Activated CD4-positive, alpha-beta T cell treated with anti-CD3 and anti-CD28 coated beads, Interleukin-2, amount 10 ng/mL, durations not matched to agents 24 days and 14 days (primary cell): Measurements from ENCODE around the gene MAP4K4. TPM values are rescaled to one million over a fixed set of nuclear protein-coding genes. Genes with fewer than 3 reads are reported as not detected.

Source experiments
- DNase-seq: peaks from one replicate; pipeline ENCODE4 v3.0.0; 2022
- H3K27ac Mint-ChIP-seq: one replicate; pipeline ENCODE4 v1.8.0; 2022; ENCODE audit warnings: mild to moderate bottlenecking, mixed read lengths
- H3K27me3 Mint-ChIP-seq: one replicate; pipeline ENCODE4 v1.8.0; 2022; ENCODE audit warnings: mixed read lengths
- H3K36me3 Mint-ChIP-seq: one replicate; pipeline ENCODE4 v1.8.0; 2022; ENCODE audit warnings: low read depth, mild to moderate bottlenecking, mixed read lengths
- H3K4me1 Mint-ChIP-seq: one replicate; pipeline ENCODE4 v1.8.0; 2021; ENCODE audit warnings: mixed read lengths
- H3K4me3 Mint-ChIP-seq: one replicate; pipeline ENCODE4 v1.8.0; 2022; ENCODE audit warnings: mild to moderate bottlenecking, moderate library complexity, mixed read lengths
- H3K9me3 Mint-ChIP-seq: one replicate; pipeline ENCODE4 v1.8.0; 2021; ENCODE audit warnings: mixed read lengths
- intact Hi-C: fragments of 100-400 bp; cut with micrococcal nuclease; formaldehyde crosslinking; loops from one replicate; pipeline ENCODE4 v1.15.1; 2023
- total RNA-seq: library from RNA; stranded (reverse); gene quantifications from 2 replicates; pipeline ENCODE4 v1.2.3, GENCODE V29; 2022

The MAP4K4 gene
- total RNA-seq, 1 donor from 2014 or later, result 42.6 TPM

DNA sequence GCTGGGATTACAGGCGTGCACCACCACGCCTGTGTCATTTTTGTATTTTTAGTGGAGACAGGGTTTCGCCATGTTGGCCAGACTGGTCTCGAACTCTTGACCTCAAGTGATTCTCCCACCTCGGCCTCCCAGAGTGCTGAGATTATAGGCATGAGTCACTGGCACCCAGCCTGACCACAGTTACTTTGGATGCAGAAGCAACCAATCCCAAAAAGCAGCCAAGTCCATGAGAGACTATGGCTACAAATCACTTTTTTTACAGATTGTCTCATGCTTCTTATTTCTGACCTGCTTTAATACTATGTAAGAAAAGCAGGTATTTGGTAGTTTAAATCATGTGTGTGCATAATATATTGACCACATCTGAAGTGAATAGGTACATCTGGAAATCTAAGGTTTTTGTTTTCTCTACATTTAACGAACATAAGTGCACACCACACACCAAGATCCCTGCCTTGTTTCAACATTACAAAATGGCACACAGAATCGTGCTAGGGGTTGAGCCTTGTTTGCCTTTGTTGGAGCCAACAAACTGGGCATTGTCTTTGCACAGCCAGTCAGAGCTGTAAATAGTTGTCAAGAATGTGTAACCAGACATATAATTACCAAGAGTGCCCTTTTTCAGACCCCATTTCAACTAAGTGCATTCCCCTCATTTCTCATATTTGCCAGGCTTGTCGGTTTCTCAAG is 18.3 kb upstream of the MAP4K4 start:
- Mint-ChIP-seq H3K27me3 (no peaks in the 10 kb centered on the region), H3K4me1 (peaks cover 6% of the 10 kb centered on the region), H3K36me3 (peaks cover 4% of the 10 kb centered on the region), H3K9me3 (peaks cover 10% of the 10 kb centered on the region), H3K27ac (no peak overlapping the region), H3K4me3 (no peak overlapping the region)
- no peak for DNase-seq
- intact Hi-C loops, result no loop called here

DNA sequence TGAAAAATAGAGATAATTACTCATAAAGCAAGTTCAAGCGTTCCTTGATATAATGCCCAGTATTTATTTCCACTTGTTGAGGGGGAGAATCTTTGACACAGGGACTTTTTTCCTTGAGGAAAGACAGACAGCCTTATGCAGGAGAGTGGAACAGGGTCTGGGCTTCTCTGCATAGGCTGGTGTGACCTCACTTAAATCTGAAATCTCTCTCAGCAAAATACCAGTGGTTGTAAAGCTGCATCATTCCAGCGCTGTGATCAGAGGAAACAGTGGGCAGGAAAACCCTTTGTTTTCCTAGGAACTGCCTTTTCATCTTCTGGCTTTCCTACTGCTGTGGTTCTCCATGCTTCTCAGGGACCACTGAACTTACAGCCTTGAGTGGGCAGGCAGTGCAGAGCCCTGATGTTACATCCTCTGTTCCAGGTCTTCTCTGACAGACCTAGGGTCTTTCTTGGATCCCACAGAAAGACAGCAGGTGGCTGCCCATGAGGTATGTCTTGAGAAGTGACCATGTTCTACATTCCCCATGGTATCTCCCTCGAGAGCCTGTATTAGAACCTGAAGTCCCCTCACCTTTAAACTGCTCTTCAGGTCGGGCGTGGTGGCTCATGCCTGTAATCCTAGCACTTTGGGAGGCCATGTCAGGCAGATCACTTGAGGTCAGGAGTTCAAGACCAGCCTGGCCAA is 17.6 kb upstream of the MAP4K4 start:
- H3K4me3 Mint-ChIP-seq, result no peak overlapping the region
- H3K36me3 Mint-ChIP-seq, result peaks cover 2% of the 10 kb centered on the region
- peaks cover 4% of the 10 kb centered on the region for H3K9me3 Mint-ChIP-seq
- no peaks in the 10 kb centered on the region for H3K27me3 Mint-ChIP-seq
- H3K27ac Mint-ChIP-seq, result no peak overlapping the region
- H3K4me1 Mint-ChIP-seq, result peaks cover 6% of the 10 kb centered on the region
- intact Hi-C loops, result no loop called here
- DNase-seq, result no peak

DNA sequence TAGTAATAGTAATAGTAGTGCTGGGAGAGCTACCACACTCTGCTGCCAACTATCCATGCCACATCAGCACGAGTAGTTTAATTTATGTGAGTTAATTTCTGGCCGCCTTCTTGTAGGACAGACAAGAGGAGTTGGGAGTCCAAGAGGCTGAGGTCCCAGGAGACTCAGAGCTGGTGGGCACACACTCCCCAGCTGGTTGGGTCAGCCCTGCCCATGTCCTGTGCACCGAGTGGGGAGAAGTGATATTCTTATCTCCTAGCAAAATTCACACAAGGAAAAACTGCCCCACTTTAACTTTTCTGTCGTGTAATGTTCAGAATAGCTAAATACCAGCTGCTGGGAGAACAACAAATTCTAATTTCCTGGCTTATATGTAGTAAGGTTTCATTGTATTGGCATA is 15.2 kb upstream of the MAP4K4 start:
- intact Hi-C loops, result no loop called here
- H3K27me3 Mint-ChIP-seq, result no peaks in the 10 kb centered on the region

DNA sequence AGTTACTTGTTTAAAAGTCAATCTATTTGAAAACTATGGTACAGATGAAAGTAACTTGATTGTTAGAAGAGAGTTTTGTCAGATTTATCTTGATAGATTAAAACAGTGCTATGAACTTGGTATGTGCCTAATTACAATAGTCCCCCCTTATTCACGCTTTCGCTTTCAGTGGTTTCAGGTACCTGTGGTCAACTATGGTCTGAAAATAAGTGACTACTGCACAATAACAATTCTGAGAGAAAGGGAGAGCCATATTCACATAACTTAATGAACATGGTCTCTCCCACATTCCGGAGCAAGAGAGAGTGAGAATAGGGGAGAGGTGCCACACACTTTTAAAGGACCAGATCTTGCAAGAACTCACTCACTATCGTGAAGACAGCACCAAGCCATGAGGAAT is 13.2 kb upstream of the MAP4K4 start:
- H3K36me3 Mint-ChIP-seq, result no peaks in the 10 kb centered on the region
- H3K27me3 Mint-ChIP-seq, result no peaks in the 10 kb centered on the region
- H3K27ac Mint-ChIP-seq, result no peak overlapping the region
- no peaks in the 10 kb centered on the region for H3K9me3 Mint-ChIP-seq
- no peak for DNase-seq
- peaks cover 2% of the 10 kb centered on the region for H3K4me1 Mint-ChIP-seq
- intact Hi-C loops, result no loop called here
- no peak overlapping the region for H3K4me3 Mint-ChIP-seq

More for the DNA sequence above, 15.2 kb upstream of the MAP4K4 start:
- no peak overlapping the region for H3K4me3 Mint-ChIP-seq
- H3K9me3 Mint-ChIP-seq, result peaks cover 4% of the 10 kb centered on the region
- H3K36me3 Mint-ChIP-seq, result peaks cover 2% of the 10 kb centered on the region
- no peaks in the 10 kb centered on the region for H3K4me1 Mint-ChIP-seq
- no peak overlapping the region for H3K27ac Mint-ChIP-seq
- DNase-seq, result no peak

DNA sequence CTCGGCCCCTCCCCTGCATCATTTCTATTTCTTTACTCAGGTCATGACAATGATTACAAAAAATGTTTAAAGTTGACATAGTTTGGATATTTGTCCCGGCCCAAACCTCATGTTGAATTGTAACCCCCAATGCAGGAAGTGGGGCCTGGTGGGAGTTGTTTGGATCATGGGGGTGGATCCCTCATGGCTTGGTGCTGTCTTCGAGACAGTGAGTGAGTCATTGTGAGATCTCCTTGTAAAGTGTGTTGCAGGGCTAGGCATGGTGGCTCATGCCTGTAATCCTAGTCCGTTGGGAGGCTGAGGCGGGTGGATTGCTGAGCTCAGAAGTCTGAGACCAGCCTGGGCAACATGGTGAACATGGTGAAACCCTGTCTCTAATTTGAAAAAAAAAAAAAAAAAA is 9.2 kb upstream of the MAP4K4 start:
- Mint-ChIP-seq H3K4me1 (peaks cover 22% of the 10 kb centered on the region), H3K27me3 (no peaks in the 10 kb centered on the region), H3K36me3 (no peaks in the 10 kb centered on the region), H3K27ac (no peak overlapping the region), H3K9me3 (no peaks in the 10 kb centered on the region), H3K4me3 (no peak overlapping the region)
- DNase-seq, result no peak
- intact Hi-C loops, result no loop called here

DNA sequence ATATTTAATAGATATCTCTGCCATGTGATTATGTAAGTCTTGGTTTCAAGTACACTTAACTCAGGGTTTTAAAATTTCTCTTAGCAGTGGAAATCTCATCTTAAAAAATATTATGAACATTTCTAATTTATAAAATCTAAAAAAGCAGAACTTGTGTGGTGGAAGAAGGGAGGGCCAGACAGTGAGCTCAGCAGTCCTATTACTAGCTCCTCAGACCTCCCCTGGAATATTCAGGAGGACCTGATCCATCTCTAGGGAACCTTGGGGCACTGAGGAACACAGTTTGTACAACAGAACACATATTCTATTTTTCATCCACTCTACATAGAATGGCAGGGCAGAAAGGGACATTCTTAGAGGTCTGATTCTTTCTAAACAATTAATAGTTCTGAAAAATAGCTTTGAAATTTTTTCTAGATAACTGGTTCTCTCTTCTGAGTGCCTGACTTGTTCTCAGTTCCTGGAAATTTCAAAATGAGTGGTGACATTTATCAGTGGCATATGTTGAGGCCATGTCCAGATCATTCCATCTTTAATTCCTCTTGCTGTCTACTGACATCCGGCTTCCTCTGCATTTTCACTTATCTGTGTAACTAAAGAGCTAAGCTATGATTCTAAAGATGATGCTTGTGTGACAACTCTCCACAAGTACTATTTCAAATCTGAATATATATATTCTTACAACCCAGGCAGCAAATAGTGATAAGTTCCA is 8.2 kb upstream of the MAP4K4 start:
- intact Hi-C loops, result no loop called here
- Mint-ChIP-seq H3K27ac (no peak overlapping the region), H3K36me3 (no peaks in the 10 kb centered on the region), H3K4me1 (peaks cover 22% of the 10 kb centered on the region), H3K4me3 (no peak overlapping the region), H3K27me3 (no peaks in the 10 kb centered on the region), H3K9me3 (no peaks in the 10 kb centered on the region)
- DNase-seq, result no peak

DNA sequence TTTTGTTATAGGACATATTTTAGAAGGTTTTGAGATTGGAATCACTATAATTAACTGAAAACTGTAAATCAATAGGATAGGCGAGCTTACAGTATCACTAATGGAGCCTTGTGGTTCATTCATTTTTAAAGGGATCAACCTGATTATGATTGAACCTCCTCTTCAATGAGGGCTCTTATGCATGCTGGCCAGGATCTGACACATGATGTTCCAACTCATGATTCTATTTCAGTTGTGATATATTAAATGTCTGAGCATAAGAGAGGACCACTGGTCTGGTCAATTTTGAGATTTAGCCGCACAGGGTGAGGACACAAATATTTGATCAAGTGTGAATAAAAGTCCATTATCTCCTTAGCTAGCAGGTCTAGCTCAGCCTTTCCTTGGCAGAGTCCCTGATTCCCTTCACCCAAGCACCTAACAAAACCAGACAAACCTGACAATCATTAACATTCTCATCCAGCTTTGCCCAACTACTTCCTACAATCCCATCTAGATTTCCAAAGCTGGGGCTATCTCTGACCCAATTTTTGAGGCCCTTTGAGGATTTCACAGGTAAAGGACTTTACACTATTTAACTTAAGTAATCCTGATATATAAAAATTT is 6.9 kb upstream of the MAP4K4 start:
- Mint-ChIP-seq H3K4me1 (peaks cover 22% of the 10 kb centered on the region), H3K36me3 (no peaks in the 10 kb centered on the region), H3K27ac (no peak overlapping the region), H3K4me3 (no peak overlapping the region), H3K27me3 (no peaks in the 10 kb centered on the region), H3K9me3 (no peaks in the 10 kb centered on the region)
- DNase-seq, result no peak
- intact Hi-C loops, result no loop called here

DNA sequence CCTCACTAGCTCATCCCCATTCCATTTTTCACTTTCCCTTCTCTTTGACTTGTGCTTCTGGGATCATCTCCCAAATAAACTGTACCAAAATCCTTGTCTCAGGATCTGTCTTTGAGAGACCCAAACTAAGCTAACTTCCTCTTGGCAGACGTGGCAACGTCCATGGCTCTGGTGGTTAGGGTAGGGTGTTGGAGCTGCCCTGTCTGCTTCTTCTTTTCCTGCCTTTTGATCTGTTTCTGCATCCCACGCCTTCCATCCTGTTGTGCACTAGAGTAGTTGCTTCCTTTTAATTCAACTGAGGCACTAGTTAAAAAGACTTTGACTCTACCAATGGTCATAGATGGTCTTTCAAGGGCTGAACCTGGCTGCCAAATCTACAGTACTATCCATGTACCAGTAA is 5.5 kb upstream of the MAP4K4 start:
- no peak for DNase-seq
- H3K4me1 Mint-ChIP-seq, result peaks cover 27% of the 10 kb centered on the region
- H3K36me3 Mint-ChIP-seq, result no peaks in the 10 kb centered on the region
- H3K9me3 Mint-ChIP-seq, result no peaks in the 10 kb centered on the region
- no peak overlapping the region for H3K4me3 Mint-ChIP-seq
- H3K27me3 Mint-ChIP-seq, result no peaks in the 10 kb centered on the region
- intact Hi-C loops, result no loop called here
- no peak overlapping the region for H3K27ac Mint-ChIP-seq

DNA sequence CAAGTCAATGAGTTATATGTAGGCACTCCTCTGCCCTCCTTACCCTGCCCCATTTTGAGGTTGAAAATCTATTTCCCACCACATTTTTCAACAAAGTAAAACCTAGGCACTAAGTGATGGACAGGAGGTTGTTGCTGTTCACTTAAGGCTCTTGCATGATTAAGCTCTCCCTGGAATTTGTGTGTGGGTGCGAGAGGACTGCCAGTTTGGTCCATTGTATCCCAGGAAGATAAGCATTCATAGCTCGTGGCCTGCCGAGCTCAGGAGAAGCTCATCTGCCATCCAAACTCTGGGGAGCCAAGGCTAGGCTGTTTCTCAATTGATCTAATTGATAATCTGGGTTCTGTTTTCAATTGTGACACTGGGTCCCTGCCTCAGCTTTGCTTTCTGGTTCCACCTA is 4.7 kb upstream of the MAP4K4 start:
- peaks cover 27% of the 10 kb centered on the region for H3K4me1 Mint-ChIP-seq
- no peak overlapping the region for H3K4me3 Mint-ChIP-seq
- H3K36me3 Mint-ChIP-seq, result no peaks in the 10 kb centered on the region
- no peaks in the 10 kb centered on the region for H3K27me3 Mint-ChIP-seq
- H3K27ac Mint-ChIP-seq, result no peak overlapping the region
- DNase-seq, result no peak
- no peaks in the 10 kb centered on the region for H3K9me3 Mint-ChIP-seq
- intact Hi-C loops, result no loop called here

DNA sequence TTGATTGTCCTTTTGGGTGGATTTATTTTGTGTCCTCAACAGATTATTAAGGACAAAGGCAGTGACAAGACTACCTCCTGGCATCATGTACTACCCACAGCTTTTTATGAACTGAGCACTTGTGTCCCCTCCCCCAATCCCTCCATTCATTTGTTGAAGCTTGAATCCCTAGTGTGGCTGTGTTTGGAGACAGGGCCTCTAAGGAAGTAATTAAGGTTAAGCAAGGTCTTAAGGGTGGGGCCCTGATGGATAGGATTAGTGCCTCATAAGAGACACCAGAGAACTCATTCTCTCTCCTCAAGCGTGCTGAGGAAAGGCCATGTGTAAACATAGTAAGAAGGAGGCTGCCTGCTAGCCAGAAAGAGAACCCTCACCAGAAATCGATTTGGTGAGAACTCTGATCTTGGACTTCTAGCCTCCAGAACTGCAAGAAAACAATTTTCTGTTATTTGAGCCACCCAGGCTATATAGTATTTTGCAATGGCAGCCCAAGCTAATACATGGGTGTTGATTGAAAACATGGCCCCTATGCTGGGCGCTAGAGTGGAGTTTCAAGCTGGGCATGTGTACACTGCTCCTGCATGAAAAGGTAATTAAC is 3.4 kb upstream of the MAP4K4 start:
- Mint-ChIP-seq H3K4me3 (no peak overlapping the region), H3K27me3 (no peaks in the 10 kb centered on the region), H3K4me1 (peaks cover 27% of the 10 kb centered on the region), H3K36me3 (no peaks in the 10 kb centered on the region), H3K27ac (no peak overlapping the region), H3K9me3 (no peaks in the 10 kb centered on the region)
- intact Hi-C loops, result no loop called here
- no peak for DNase-seq

DNA sequence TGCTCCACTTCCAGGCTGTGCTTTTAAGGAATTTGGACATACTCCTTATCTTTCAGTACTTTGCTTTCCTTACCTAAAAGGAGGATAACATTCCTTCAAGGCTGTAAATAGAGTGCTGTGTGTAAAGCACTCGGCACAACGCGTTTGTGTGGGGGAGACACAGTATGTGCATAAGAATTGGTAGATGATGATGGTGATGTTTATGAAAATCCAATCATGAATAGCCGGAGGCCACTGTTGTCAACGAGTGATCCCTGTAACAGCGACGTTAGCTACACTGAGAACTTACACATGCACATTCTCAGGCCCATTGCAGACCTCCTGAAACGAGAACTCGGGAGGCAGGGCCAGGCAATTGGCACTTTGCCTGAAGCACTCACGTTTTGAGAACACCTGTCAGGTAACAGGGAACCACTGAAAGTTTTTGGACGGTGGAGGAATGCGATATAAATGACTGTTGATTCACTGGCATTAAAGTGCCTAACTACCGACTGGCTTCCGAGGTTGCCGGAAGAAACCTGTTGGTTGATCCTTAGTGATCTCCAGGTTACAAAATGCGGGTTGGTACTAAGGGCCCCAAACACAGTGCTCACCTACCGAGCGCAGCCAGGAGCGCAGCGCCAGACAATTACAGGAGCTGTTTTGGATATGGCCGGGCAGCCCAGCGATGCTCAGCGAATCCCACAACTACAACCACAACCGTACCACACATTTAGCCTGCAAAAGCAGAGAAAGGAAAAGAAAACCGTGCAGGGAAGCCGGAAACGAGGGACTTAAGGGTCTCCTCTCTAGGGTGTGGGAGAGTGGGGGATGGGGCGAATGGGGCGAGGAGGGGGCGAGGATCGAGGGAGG is 1.0 kb upstream of the MAP4K4 start:
- intact Hi-C loops, result loop anchor here (1.0 to 5.0 kb wide), 5 partner anchors 10 to 444 kb away; partner anchors contain the start of genes CNOT11 and RNF149

DNA sequence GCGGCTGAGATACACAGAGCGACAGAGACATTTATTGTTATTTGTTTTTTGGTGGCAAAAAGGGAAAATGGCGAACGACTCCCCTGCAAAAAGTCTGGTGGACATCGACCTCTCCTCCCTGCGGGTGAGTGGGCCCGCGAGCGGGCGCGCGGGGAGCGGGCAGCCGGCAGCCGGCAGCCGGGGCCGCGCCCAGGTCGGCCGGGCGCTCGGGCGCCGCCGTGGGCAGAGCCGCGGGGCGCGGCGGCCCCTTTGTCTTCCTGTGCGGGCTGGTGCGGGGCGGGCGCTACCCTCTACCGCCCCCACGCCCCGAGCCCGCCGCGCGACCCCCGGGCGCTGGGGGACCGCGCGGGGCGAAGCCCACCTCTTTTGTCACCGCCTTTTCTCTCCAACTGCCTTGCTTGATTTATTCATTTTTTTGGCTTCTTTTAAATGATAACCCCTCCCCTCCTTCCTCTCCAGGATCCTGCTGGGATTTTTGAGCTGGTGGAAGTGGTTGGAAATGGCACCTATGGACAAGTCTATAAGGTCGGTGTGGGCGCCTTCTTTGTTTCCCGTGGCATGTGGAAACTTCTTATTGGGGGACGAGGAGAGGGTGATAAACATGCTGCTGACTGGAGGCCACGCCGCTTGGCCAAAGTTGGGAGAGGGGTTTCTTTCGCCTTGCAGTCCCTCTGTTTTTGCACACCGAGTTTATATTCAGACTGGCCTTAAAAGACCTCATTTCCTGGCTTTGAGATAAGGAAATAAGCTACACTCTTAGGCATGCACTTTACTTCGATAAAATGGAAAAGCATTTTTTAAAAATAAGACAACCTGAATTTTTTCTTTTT is 722 bp downstream of the MAP4K4 start:
- Mint-ChIP-seq H3K9me3 (peaks cover 6% of the 10 kb centered on the region), H3K36me3 (peaks cover 17% of the 10 kb centered on the region), H3K27me3 (no peaks in the 10 kb centered on the region), H3K4me3 (peak overlapping the region; percentile 64), H3K4me1 (peaks cover 24% of the 10 kb centered on the region), H3K27ac (peak overlapping the region; percentile 27)
- DNase-seq, result peak; percentile 77
- intact Hi-C loops, result loop anchor here (2.0 to 5.0 kb wide), 4 partner anchors 39 to 446 kb away; partner anchors contain the start of genes CNOT11, RFX8 and RNF149

More for the DNA sequence above, 1.0 kb upstream of the MAP4K4 start:
- Mint-ChIP-seq H3K36me3 (peaks cover 5% of the 10 kb centered on the region), H3K9me3 (no peaks in the 10 kb centered on the region), H3K4me3 (peak overlapping the region; percentile 85), H3K4me1 (peaks cover 28% of the 10 kb centered on the region), H3K27me3 (no peaks in the 10 kb centered on the region), H3K27ac (peak overlapping the region; percentile 88)
- no peak for DNase-seq
